OCI-LY3 (cell line): ENCODE measurements around the gene SHANK3.

Experiments
- H2AFZ ChIP-seq: fragments of 200-600, 300-600 bp; shearing (Covaris generic); 2 replicates; pipeline ENCODE4 v1.6.0; 2014; ENCODE audit warnings: antibody characterized with exemption, low read depth, low read length
- H3K27ac ChIP-seq: fragments of 200-600, 300-600 bp; sonication (generic); 2 replicates; pipeline ENCODE4 v1.5.1; 2014; ENCODE audit warnings: mild to moderate bottlenecking, low read length, moderate library complexity, mixed read lengths
- H3K27me3 ChIP-seq: fragments of 200-600, 300-600 bp; sonication (generic); 2 replicates; pipeline ENCODE4 v1.6.1; 2014; ENCODE audit warnings: low read depth, low read length, mixed read lengths
- H3K36me3 ChIP-seq: fragments of 200-600, 300-600 bp; sonication (generic); replicated peaks from 2 replicates; pipeline ENCODE3; 2014; ENCODE audit warnings: low read depth, low read length, mixed read lengths
- H3K4me1 ChIP-seq: fragments of 300-600, 200-600 bp; sonication (generic); 2 replicates; pipeline ENCODE4 v1.6.1; 2014; ENCODE audit warnings: low read length, mixed read lengths
- H3K4me2 ChIP-seq: fragments of 200-600, 300-600 bp; sonication (generic); 2 replicates; pipeline ENCODE4 v1.6.1; 2014; ENCODE audit warnings: low read length, mixed read lengths
- H3K4me3 ChIP-seq: fragments of 300-600, 200-600 bp; sonication (generic); 2 replicates; pipeline ENCODE4 v1.5.1; 2014; ENCODE audit warnings: antibody characterized with exemption, mild to moderate bottlenecking, low read length, moderate library complexity
- H3K79me2 ChIP-seq: fragments of 300-600, 200-600 bp; shearing (Covaris generic); 2 replicates; pipeline ENCODE4 v1.6.1; 2014; ENCODE audit warnings: mild to moderate bottlenecking, low read length, mixed read lengths
- H3K9ac ChIP-seq: fragments of 300-600, 200-600 bp; shearing (Covaris generic); 2 replicates; pipeline ENCODE4 v1.6.0; 2014; ENCODE audit warnings: mild to moderate bottlenecking, low read length, moderate library complexity
- H3K9me3 ChIP-seq: fragments of 200-600, 300-600 bp; shearing (Covaris generic); 2 replicates; pipeline ENCODE4 v1.6.1; 2014; ENCODE audit warnings: low read length, mixed read lengths; ENCODE audit not compliant: insufficient read depth
- H4K20me1 ChIP-seq: fragments of 200-600, 300-600 bp; sonication (generic); 2 replicates; pipeline ENCODE4 v1.6.1; 2016; ENCODE audit warnings: low read length, mixed read lengths; ENCODE audit not compliant: insufficient read depth
- EZH2phosphoT487 ChIP-seq: fragments of 200-600 bp; shearing (Covaris generic); IDR thresholded peaks from 2 replicates; pipeline ENCODE4 v1.6.1; 2018; ENCODE audit warnings: antibody characterized with exemption, mixed run types, low read depth
- TF ChIP-seq, protein P1 (sequence below): fragments of 200-600, 300-600 bp; sonication (generic); IDR thresholded peaks from 2 replicates; pipeline ENCODE4 v1.5.1; 2014; ENCODE audit warnings: antibody characterized with exemption, low read length, low read depth

Gene SHANK3

DNA sequence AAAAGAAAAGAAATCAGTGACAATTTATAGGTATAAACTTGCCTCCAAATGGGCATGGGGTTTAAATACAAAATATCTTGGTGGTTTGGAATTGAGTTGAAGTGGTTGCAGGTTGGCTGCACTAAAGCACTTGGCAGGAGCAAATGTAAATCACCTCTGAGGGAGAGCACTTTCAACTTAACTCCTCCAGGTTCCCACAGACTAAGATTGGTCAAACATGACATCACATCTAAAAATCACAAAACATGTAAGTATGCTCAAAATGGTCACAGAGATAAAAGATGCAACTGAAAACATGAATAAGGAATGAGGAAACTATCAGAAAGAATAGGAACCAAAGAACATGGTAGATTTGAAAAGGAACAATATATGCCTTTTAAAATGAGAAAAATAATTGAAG is 12.3 kb upstream of the SHANK3 start:
- TF ChIP-seq EZH2phosphoT487: no peak
- TF ChIP-seq, protein P1, sequence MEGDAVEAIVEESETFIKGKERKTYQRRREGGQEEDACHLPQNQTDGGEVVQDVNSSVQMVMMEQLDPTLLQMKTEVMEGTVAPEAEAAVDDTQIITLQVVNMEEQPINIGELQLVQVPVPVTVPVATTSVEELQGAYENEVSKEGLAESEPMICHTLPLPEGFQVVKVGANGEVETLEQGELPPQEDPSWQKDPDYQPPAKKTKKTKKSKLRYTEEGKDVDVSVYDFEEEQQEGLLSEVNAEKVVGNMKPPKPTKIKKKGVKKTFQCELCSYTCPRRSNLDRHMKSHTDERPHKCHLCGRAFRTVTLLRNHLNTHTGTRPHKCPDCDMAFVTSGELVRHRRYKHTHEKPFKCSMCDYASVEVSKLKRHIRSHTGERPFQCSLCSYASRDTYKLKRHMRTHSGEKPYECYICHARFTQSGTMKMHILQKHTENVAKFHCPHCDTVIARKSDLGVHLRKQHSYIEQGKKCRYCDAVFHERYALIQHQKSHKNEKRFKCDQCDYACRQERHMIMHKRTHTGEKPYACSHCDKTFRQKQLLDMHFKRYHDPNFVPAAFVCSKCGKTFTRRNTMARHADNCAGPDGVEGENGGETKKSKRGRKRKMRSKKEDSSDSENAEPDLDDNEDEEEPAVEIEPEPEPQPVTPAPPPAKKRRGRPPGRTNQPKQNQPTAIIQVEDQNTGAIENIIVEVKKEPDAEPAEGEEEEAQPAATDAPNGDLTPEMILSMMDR: no peak
- no peaks in the 10 kb centered on the region for H3K4me1 ChIP-seq
- H3K27me3 ChIP-seq: no peaks in the 10 kb centered on the region
- no peak overlapping the region for H3K9ac ChIP-seq
- no peaks in the 10 kb centered on the region for H4K20me1 ChIP-seq
- H3K79me2 ChIP-seq: no peaks in the 10 kb centered on the region
- no peaks in the 10 kb centered on the region for H3K9me3 ChIP-seq
- H3K27ac ChIP-seq: no peak overlapping the region
- H3K4me3 ChIP-seq: no peak overlapping the region
- no peak overlapping the region for H2AFZ ChIP-seq
- H3K4me2 ChIP-seq: no peak overlapping the region
- H3K36me3 ChIP-seq: no peaks in the 10 kb centered on the region

DNA sequence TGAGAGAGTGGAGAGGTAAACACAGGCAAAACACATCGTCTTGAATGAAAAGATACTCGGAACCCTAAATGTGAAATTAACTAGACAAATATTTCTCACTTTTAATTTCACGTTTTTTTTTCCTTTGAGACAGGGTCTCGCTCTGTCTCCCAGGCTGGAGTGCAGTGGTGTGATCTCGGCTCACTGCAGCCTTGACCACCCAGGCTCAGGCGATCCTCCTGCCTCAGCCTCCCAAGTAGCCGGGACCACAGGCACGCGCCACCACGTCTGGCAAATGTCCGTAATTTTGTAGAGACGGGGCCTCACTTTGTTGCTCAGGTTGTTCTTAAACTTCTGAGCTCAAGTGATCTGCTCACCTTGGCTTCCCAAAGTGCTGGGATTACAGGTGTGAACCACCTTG is 7.4 kb upstream of the SHANK3 start:
- Histone ChIP-seq H2AFZ (no peak overlapping the region), H3K4me1 (no peaks in the 10 kb centered on the region; the same call in 1 of the 2 replicates), H3K27me3 (no peaks in the 10 kb centered on the region), H3K4me2 (no peak overlapping the region), H3K4me3 (no peak overlapping the region), H3K79me2 (no peaks in the 10 kb centered on the region), H3K27ac (no peak overlapping the region), H4K20me1 (no peaks in the 10 kb centered on the region), H3K36me3 (no peaks in the 10 kb centered on the region), H3K9ac (no peak overlapping the region), H3K9me3 (no peaks in the 10 kb centered on the region)
- TF ChIP-seq EZH2phosphoT487: no peak
- TF ChIP-seq, protein P1: no peak

DNA sequence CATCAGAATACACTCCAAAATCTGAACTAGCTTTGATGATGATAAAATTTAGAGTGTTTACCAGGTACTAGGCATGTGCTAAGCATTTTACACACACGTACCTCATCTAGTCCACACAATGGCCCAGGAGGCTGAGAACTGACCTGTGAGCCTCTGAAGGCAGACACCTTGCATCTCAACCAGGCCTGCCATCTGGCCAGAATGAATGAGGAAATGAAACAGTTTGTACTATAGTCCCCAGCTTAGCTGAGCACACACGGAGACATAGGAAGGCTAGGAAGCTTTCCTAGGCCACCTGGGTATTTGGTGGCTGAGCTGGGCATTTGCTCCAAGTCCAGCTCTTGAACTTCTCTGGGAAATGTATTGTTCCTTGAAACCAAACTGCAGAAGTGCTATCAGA is 6.9 kb upstream of the SHANK3 start:
- Histone ChIP-seq H3K9me3 (no peaks in the 10 kb centered on the region), H3K4me3 (no peak overlapping the region), H2AFZ (no peak overlapping the region), H3K4me2 (no peak overlapping the region), H4K20me1 (no peaks in the 10 kb centered on the region), H3K9ac (no peak overlapping the region), H3K36me3 (no peaks in the 10 kb centered on the region), H3K4me1 (no peaks in the 10 kb centered on the region; the same call in 1 of the 2 replicates), H3K79me2 (no peaks in the 10 kb centered on the region), H3K27me3 (no peaks in the 10 kb centered on the region), H3K27ac (no peak overlapping the region)
- no peak for TF ChIP-seq EZH2phosphoT487
- TF ChIP-seq, protein P1: no peak

DNA sequence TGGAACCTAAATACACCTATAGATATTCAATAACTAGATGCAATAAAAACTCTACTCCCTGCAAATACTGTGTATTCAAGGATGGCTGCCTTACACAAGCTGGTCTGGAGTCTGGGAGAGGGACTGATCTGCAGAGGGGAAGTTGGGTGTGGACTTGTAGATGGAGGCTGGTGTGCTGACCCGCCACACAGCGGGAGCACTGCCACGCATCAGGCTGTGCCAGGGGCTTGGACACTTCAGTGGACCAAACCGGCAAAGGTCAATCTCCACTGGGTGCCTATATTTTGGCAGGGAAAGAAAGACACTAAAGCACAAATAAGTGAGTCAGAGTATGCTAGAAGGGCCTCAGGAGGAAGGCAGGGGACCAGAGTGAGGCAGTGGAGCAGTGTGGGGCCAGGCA is 2.1 kb upstream of the SHANK3 start:
- no peaks in the 10 kb centered on the region for H3K36me3 ChIP-seq
- H3K27ac ChIP-seq: no peak overlapping the region
- H3K4me1 ChIP-seq: no peaks in the 10 kb centered on the region; the same call in 1 of the 2 replicates
- no peak overlapping the region for H3K4me3 ChIP-seq
- no peak overlapping the region for H2AFZ ChIP-seq
- no peak for TF ChIP-seq EZH2phosphoT487
- TF ChIP-seq, protein P1: no peak
- H3K27me3 ChIP-seq: no peaks in the 10 kb centered on the region
- no peak overlapping the region for H3K9ac ChIP-seq
- no peaks in the 10 kb centered on the region for H3K79me2 ChIP-seq
- no peak overlapping the region for H3K4me2 ChIP-seq
- no peaks in the 10 kb centered on the region for H3K9me3 ChIP-seq
- H4K20me1 ChIP-seq: no peaks in the 10 kb centered on the region
